Peyer's patch (tissue), 4 donors: Measurements from ENCODE around the gene IRF4. TPM values are rescaled to one million over a fixed set of nuclear protein-coding genes. Genes with fewer than 3 reads are reported as not detected.

Experiments
- DNase-seq, 3 donors: peaks; one replicate each; pipeline ENCODE4 v3.0.0-alpha.2; 2017 to 2019
- H3K27ac ChIP-seq, 4 donors: fragments of 200-600 bp; sonication (generic); one replicate each; pipeline ENCODE4 v1.5.1; 2016 to 2019
- H3K27me3 ChIP-seq, 2 donors: fragments of 200-600 bp; sonication (generic); one replicate each; pipeline ENCODE4 v1.5.1; 2019
- H3K36me3 ChIP-seq, 3 donors: fragments of 200-600 bp; sonication (generic); one replicate each; pipeline ENCODE4 v1.5.1; 2016 to 2019
- H3K4me1 ChIP-seq, 4 donors: fragments of 200-600 bp; sonication (generic); one replicate each; pipeline ENCODE4 v1.5.1; 2016 to 2019
- H3K4me3 ChIP-seq, 4 donors: fragments of 200-600 bp; sonication (generic); 1 replicate in 3 of 4; 2 replicates in 1 of 4; pipeline ENCODE4 v1.5.1; 2016 to 2019; ENCODE audit warnings: mild to moderate bottlenecking in 1 of 4
- H3K9me3 ChIP-seq, 4 donors: fragments of 200-600 bp; sonication (generic); one replicate each; pipeline ENCODE4 v1.5.1; 2016 to 2019; ENCODE audit warnings: mild to moderate bottlenecking in 1 of 4
- CTCF ChIP-seq, 6 experiments: fragments of 450-650 bp in 4 of 6; fragments of 200-600 bp in 2 of 6; sonication (generic) in 1 of 6; IDR thresholded peaks; one replicate each; pipeline ENCODE4 v1.5.1; 2017 to 2019; ENCODE audit warnings: antibody characterized with exemption in 6 of 6, mild to moderate bottlenecking in 3 of 6, moderate library complexity in 1 of 6
- POLR2A ChIP-seq, 2 donors: fragments of 450-650 bp; IDR thresholded peaks; one replicate each; pipeline ENCODE4 v1.5.1; 2017; ENCODE audit warnings: antibody characterized with exemption in 2 of 2, mild to moderate bottlenecking in 2 of 2, moderate library complexity in 2 of 2
- total RNA-seq, 4 donors: library from RNA; depleted of rRNA; stranded (reverse); fragments of >200 nt; gene quantifications; one replicate each; pipeline ENCODE4 v1.1.0, GENCODE V29; 2016

The IRF4 gene
- total RNA-seq, 4 donors from 2014 or later: 0.47 to 57.8 (median 6.9) TPM

GRCh38 chr6:396126-396520, 4.6 kb downstream of the IRF4 start:
- Histone ChIP-seq H3K27me3 (peaks cover 0 to 22% of the 10 kb centered on the region in 2 donors), H3K36me3 (no peaks in the 10 kb centered on the region), H3K27ac (peak overlapping the region in 1 of 4 donors; percentile 91), H3K4me1 (peaks cover 0 to 27% (median 4%) of the 10 kb centered on the region in 4 donors), H3K9me3 (no peaks in the 10 kb centered on the region), H3K4me3 (no peak overlapping the region)
- TF ChIP-seq CTCF (IDR thresholded peaks at IDR 0.05) (no peak), POLR2A (IDR thresholded peaks at IDR 0.05) (no peak)
- no peak for DNase-seq

- no peak for DNase-seq
- peak overlapping the region in 1 of 4 donors; percentile 59 for H3K27ac ChIP-seq
- no peaks in the 10 kb centered on the region for H3K36me3 ChIP-seq
- TF ChIP-seq CTCF (IDR thresholded peaks at IDR 0.05) (no peak), POLR2A (IDR thresholded peaks at IDR 0.05) (no peak)
- no peaks in the 10 kb centered on the region for H3K9me3 ChIP-seq
- H3K4me3 ChIP-seq: no peak overlapping the region
- peaks cover 0 to 22% of the 10 kb centered on the region in 2 donors for H3K27me3 ChIP-seq
- peaks cover 0 to 19% (median 4%) of the 10 kb centered on the region in 4 donors for H3K4me1 ChIP-seq
These were observed 5.5 kb downstream of the IRF4 start for GRCh38 chr6:397056-397455.

- H3K9me3 ChIP-seq: no peaks in the 10 kb centered on the region
- TF ChIP-seq POLR2A (IDR thresholded peaks at IDR 0.05) (no peak), CTCF (IDR thresholded peaks at IDR 0.05) (no peak)
- H3K27ac ChIP-seq: peak overlapping the region in 1 of 4 donors; percentile 59
- H3K4me1 ChIP-seq: peaks cover 0 to 13% (median 4%) of the 10 kb centered on the region in 4 donors
- H3K36me3 ChIP-seq: no peaks in the 10 kb centered on the region
- H3K27me3 ChIP-seq: peaks cover 0 to 16% of the 10 kb centered on the region in 2 donors
- DNase-seq: no peak
- no peak overlapping the region for H3K4me3 ChIP-seq
These were observed 6.1 kb downstream of the IRF4 start for GRCh38 chr6:397604-398003.

- Histone ChIP-seq H3K4me3 (no peak overlapping the region), H3K4me1 (peaks cover 0 to 11% (median 6%) of the 10 kb centered on the region in 4 donors), H3K27me3 (peaks cover 0 to 12% of the 10 kb centered on the region in 2 donors), H3K9me3 (no peaks in the 10 kb centered on the region), H3K27ac (peak overlapping the region in 1 of 4 donors; percentile 59), H3K36me3 (no peaks in the 10 kb centered on the region)
- DNase-seq: no peak
- TF ChIP-seq POLR2A (IDR thresholded peaks at IDR 0.05) (no peak), CTCF (IDR thresholded peaks at IDR 0.05) (no peak)
These were observed 6.5 kb downstream of the IRF4 start for GRCh38 chr6:398065-398464.

GRCh38 chr6:398558-399078, 7.1 kb downstream of the IRF4 start:
- peak overlapping the region in 1 of 4 donors; percentile 59 for H3K27ac ChIP-seq
- H3K36me3 ChIP-seq: no peaks in the 10 kb centered on the region
- H3K4me3 ChIP-seq: no peak overlapping the region
- DNase-seq: no peak
- TF ChIP-seq POLR2A (IDR thresholded peaks at IDR 0.05): no peak
- no peak for TF ChIP-seq CTCF (IDR thresholded peaks at IDR 0.05)
- H3K27me3 ChIP-seq: peaks cover 0 to 8% of the 10 kb centered on the region in 2 donors
- peaks cover 0 to 17% (median 6%) of the 10 kb centered on the region in 4 donors for H3K4me1 ChIP-seq
- no peaks in the 10 kb centered on the region for H3K9me3 ChIP-seq
